Cardiac ventricle fibroblast (primary cell): Measurements from ENCODE around the gene WDR3. TPM values are rescaled to one million over a fixed set of nuclear protein-coding genes. Genes with fewer than 3 reads are reported as not detected.

Experiments used
- total RNA-seq: library from RNA; depleted of rRNA; stranded (reverse); fragments of >200 nt; gene quantifications from 2 replicates; pipeline ENCODE4 v1.2.3, GENCODE V29; 2015

WDR3 gene
- total RNA-seq = 17.2 and 19.0 TPM in 2 replicates

GRCh38 chr1:117929343-117930172 is at the start of gene WDR3, which contains the start of gene GDAP2:
TSS of gene WDR3 (plus strand) at chr1:117929739. CDS start at chr1:117933320, 3,581 bp downstream.
TSS of gene GDAP2 (minus strand) at chr1:117929621. CDS start at chr1:117920357, 9,264 bp downstream.

Other genes starting within 250 kb of the WDR3 start
- 7.5 and 12.6 TPM in 2 replicates for gene GDAP2, start 118 bp upstream of the WDR3 start, total RNA-seq